ENCODE results near the gene KIAA0513.
A peak's percentile ranks its signal among the peaks of the same experiment; 100 is the strongest.

KIAA0513 gene

GRCh38 chr16:85027349-85027957, at the start of gene KIAA0513:
KIAA0513 (plus strand) TSS chr16:85027795; CDS start chr16:85067072, 39,277 bp downstream.
- peak; percentile 50 for DNase-seq

GRCh38 chr16:84979516-84979915, 48.1 kb upstream of the KIAA0513 start:
- no peak for DNase-seq

- no peak for DNase-seq
These were observed 45.2 kb upstream of the KIAA0513 start for GRCh38 chr16:84982434-84982833.

GRCh38 chr16:84985079-84986065, 42.2 kb upstream of the KIAA0513 start:
- no peak for DNase-seq

- no peak for DNase-seq
These were observed 41.5 kb upstream of the KIAA0513 start for GRCh38 chr16:84986102-84986501.

- no peak for DNase-seq
These were observed 40.7 kb upstream of the KIAA0513 start for GRCh38 chr16:84986879-84987278.

- DNase-seq, result no peak
These were observed 39.1 kb upstream of the KIAA0513 start for GRCh38 chr16:84988328-84989080.

- DNase-seq, result no peak
These were observed 37.6 kb upstream of the KIAA0513 start for GRCh38 chr16:84989749-84990620.

- no peak for DNase-seq
These were observed 36.8 kb upstream of the KIAA0513 start for GRCh38 chr16:84990782-84991181.

- no peak for DNase-seq
These were observed 34.9 kb upstream of the KIAA0513 start for GRCh38 chr16:84992717-84993075.

GRCh38 chr16:84993926-84994325, 33.7 kb upstream of the KIAA0513 start:
- DNase-seq, result no peak

- no peak for DNase-seq
These were observed 31.9 kb upstream of the KIAA0513 start for GRCh38 chr16:84995663-84996062.

- no peak for DNase-seq
These were observed 31.2 kb upstream of the KIAA0513 start for GRCh38 chr16:84996365-84996764.

- no peak for DNase-seq
These were observed 28.4 kb upstream of the KIAA0513 start for GRCh38 chr16:84999200-84999599.

- no peak for DNase-seq
These were observed 27.6 kb upstream of the KIAA0513 start for GRCh38 chr16:84999857-85000480.

GRCh38 chr16:85002099-85002541, 25.5 kb upstream of the KIAA0513 start:
- DNase-seq, result no peak

GRCh38 chr16:85002608-85003007, 25.0 kb upstream of the KIAA0513 start:
- no peak for DNase-seq

- DNase-seq, result no peak
These were observed 24.5 kb upstream of the KIAA0513 start for GRCh38 chr16:85003076-85003475.

GRCh38 chr16:85003725-85004586, 23.6 kb upstream of the KIAA0513 start:
- no peak for DNase-seq

GRCh38 chr16:85004587-85005205, 22.9 kb upstream of the KIAA0513 start:
- no peak for DNase-seq

All from DMS79 treated with DMSO at 0.1 percent for 48 hours (cell line).